NB4 (cell line): ENCODE measurements around the gene SCRN2.

Experiments
- DNase-seq: peaks from one replicate; pipeline ENCODE4 v3.0.0; 2010; ENCODE audit warnings: low read depth
- H3K4me3 ChIP-seq: one replicate; pipeline ENCODE4 v1.5.1; 2011; ENCODE audit warnings: mild to moderate bottlenecking, low read depth, low read length, moderate library complexity
- CTCF ChIP-seq: IDR thresholded peaks from one replicate; pipeline ENCODE4 v1.5.1; 2012; ENCODE audit warnings: low read depth, low read length
- MYC ChIP-seq: IDR thresholded peaks from 2 replicates; pipeline ENCODE4 v1.6.1; 2011; ENCODE audit warnings: low read depth, low read length
- POLR2A ChIP-seq: IDR thresholded peaks from 2 replicates; pipeline ENCODE4 v1.6.1; 2011; ENCODE audit warnings: mild to moderate bottlenecking; ENCODE audit not compliant: insufficient read length; ENCODE audit errors: extremely low read depth
- TF ChIP-seq, protein P1 (sequence below): IDR thresholded peaks from 2 replicates; pipeline ENCODE4 v1.6.1; 2011; ENCODE audit warnings: low read depth, low read length

The SCRN2 gene

GRCh38 chr17:47883589-47884426, 42.7 kb upstream of the SCRN2 start:
- DNase-seq: no peak
- H3K4me3 ChIP-seq: no peak overlapping the region
- TF ChIP-seq CTCF: no peak
- no peak for TF ChIP-seq MYC
- no peak for TF ChIP-seq POLR2A
- TF ChIP-seq, protein P1, sequence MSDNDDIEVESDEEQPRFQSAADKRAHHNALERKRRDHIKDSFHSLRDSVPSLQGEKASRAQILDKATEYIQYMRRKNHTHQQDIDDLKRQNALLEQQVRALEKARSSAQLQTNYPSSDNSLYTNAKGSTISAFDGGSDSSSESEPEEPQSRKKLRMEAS: no peak

- no peak overlapping the region for H3K4me3 ChIP-seq
- TF ChIP-seq POLR2A (no peak), CTCF (no peak), MYC (no peak)
- TF ChIP-seq, protein P1: no peak
- no peak for DNase-seq
Measured at GRCh38 chr17:47882695-47883588, 41.9 kb upstream of the SCRN2 start.

- no peak overlapping the region for H3K4me3 ChIP-seq
- TF ChIP-seq MYC: no peak
- no peak for TF ChIP-seq POLR2A
- TF ChIP-seq, protein P1: no peak
- TF ChIP-seq CTCF: no peak
- DNase-seq: no peak
Measured at GRCh38 chr17:47882247-47882646, 41.2 kb upstream of the SCRN2 start.

DNA sequence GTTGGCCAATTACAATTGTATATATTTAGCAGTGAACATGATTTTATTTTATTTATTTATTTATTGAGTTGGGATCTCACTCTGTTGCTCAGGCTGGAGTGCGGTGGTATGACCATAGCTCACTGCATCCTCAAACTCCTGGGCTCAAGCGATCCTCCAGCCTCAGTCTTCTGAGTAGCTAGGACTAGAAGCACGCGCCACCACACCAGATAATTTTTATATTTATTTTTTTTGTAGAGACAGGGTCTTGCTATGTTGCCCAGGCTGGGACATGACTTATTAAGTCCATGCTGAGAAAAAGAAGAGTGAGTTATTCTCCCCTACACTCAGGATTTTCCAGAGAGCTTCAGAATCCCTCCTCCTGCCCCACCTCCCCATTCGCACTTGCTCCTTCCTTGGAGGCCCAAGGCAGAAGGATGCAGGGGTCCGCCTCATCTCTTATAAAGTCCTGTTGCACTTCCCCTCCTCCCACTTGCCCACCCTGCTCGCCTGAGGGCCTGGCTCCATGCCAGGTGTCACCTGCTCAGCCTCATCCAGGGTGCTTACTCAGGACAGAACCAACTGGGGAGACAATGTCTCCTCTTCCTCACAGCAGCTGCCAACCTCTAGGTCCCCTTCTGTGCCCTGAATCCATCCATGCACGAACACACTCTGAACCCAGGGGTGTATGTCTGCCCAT, 38.8 kb upstream of the SCRN2 start:
- no peak for DNase-seq
- no peak overlapping the region for H3K4me3 ChIP-seq
- TF ChIP-seq MYC (no peak), POLR2A (no peak), CTCF (no peak)
- TF ChIP-seq, protein P1: no peak

DNA sequence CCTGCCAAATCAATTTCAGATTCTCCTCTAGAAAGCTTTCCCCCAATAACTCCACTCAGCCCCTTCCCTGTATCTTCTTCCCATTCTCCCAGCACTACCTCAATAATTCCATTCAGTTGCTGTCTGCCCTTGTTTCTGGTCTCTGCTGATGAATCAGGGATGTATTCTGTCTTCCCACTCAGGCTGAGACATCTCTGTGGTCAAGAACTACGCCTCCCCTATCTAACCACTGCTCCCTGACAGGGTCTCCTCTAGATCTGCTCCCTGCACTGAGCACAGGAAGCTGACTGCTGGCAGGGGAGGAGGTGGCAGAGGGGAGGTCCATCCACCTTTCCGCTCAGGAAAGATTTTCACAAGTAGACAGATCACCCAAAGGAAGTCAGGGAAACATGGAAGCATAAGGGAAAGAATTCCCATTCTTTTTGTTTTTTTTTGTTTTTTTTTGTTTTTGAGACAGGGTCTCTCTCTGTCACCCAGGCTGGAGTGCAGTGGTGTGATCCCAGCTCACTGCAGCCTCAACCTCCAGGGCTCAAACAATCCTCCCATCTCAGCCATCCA, 38.0 kb upstream of the SCRN2 start:
- TF ChIP-seq CTCF: no peak
- no peak for TF ChIP-seq POLR2A
- TF ChIP-seq MYC: no peak
- TF ChIP-seq, protein P1: no peak
- H3K4me3 ChIP-seq: no peak overlapping the region
- peak; percentile 29 for DNase-seq
